ENCODE results near the gene CLMN. TPM values are rescaled to one million over a fixed set of nuclear protein-coding genes. Genes with fewer than 3 reads are reported as not detected.

CLMN gene
- total and polyA plus RNA-seq, 10 of the 15 experiments (the other 5 are each of a cell fraction or from before 2014, with no cell fraction given): 7.8 to 49.3 (median 18.5) TPM

- TF ChIP-seq GABPA (IDR thresholded peaks at IDR 0.05; ENCODE audit: low read depth) (no peak), CHD4 (IDR thresholded peaks at IDR 0.05) (no peak), IRF3 (IDR thresholded peaks at IDR 0.05) (no peak), CHD1 (IDR thresholded peaks at IDR 0.05; ENCODE audit: low read depth, low read length) (no peak), CTCF (IDR thresholded peaks at IDR 0.05 in 2 of 3, conservative IDR thresholded peaks at IDR 0.05 in 1 of 3; ENCODE audit: control insufficient read depth in 2 of 3, extremely low read depth in 1 of 3, insufficient read depth in 1 of 3, low read depth in 3 of 3, low read length in 3 of 3) (no peak), ZBTB33 (IDR thresholded peaks at IDR 0.05) (peak; percentile 44; the same call in 1 of the 2 replicates), CBX5 (IDR thresholded peaks at IDR 0.05; ENCODE audit: low read depth) (peak; percentile 61; the same call in 1 of the 2 replicates), SREBF2 (IDR thresholded peaks at IDR 0.05; ENCODE audit: low read length) (no peak), PML (IDR thresholded peaks at IDR 0.05; ENCODE audit: low read length) (no peak), SIN3A (IDR thresholded peaks at IDR 0.05; ENCODE audit: low read depth, low read length) (no peak), RUNX3 (IDR thresholded peaks at IDR 0.05; ENCODE audit: low read length) (peak; percentile 45; the same call in 1 of the 2 replicates), HSF1 (IDR thresholded peaks at IDR 0.05; ENCODE audit: low read depth, low read length) (no peak), KDM1A (IDR thresholded peaks at IDR 0.05; ENCODE audit: borderline replicate concordance) (no peak), MYC (IDR thresholded peaks at IDR 0.05; ENCODE audit: insufficient read depth, insufficient read length, insufficient replicate concordance, low read length, severe bottlenecking) (no peak)
Observed at GRCh38 chr14:95216008-95216407, 103.7 kb downstream of the CLMN start (continued).

Data from GM12878 (cell line).